GM04504 (cell line): ENCODE measurements around the gene DDX10.

Experiments used
- DNase-seq: peaks from one replicate; pipeline ENCODE4 v3.0.0-alpha.2; 2012; ENCODE audit warnings: low read depth

The DDX10 gene

DNA sequence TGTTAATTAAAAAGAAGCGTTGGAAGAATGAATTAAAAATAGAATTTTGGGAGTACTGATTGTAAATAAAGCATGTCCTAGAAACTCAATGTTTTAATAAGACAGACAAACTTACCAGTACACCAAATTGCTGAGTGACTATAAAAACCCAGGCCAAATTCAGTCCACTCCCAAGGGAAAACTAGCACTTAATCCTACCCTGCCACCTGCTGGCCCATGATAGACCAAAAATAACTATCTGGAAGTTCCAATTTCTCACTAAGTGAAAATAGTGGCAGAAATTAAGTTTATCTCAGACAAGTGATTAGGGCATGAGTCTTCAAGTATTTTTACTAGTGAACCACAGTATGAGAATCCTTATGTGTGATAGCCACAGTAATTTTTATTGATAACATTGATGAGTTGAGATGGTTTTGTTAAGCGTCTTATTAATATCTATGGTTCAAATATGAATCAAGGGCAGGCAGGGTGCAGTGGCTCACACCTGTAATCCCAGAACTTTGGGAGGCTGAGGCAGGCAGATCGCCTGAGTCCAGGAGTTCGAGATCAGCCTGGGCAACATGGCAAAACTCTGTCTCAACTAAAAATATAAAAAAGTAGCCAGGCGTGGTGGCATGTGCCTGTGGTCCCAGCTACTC lies 9.8 kb upstream of the DDX10 start:
- DNase-seq, result no peak

DNA sequence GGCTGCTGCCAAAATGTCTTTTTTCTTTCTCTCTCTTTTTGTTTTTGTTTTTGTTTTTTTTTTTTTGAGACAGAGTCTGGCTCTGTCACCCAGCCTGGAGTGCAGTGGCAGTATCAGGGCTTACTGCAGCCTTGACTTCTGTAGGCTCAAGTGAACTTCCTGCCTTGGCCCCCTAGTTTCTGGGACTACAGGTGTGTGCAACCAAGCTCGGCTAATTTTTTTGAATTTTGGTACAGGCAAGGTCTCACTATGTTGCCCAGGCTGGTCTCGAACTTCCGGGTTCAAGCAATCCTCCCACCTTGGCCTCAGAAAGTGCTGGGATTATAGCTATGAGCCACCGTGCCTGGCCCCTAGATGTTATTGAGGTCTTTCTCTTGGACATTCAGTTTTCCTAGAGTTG lies 2.2 kb upstream of the DDX10 start:
- no peak for DNase-seq

DNA sequence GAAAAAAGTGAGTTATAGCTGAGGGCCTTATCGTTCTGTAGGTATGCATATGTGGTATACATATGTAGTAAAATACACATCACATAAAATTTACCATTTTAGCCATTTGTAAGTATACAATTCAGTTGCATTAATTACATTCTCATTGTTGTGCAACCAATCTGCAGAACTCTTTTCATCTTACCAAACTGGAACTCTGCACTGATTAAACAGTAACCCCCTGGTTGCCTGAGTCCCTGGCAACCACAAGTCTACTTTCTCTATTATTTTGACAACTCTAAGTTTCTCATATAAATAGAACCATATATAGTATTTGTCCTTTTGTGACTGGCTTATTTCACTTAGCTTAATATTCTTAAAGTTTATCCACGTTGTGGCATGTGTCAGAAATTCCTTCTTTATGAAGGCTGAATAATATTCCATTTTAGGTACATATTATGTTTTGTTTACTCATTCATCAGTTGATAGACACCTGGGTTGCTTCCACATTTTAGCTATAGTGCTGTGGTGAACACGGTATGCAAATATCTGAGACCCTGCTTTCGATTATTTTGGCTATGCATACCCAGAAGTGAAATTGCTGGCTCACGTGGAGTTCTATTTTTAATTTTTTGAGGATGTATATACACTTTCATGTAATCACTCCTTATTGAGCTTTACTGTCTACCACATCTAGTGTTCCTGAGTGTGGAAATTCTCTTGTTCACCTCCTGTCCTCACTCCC lies 1.6 kb upstream of the DDX10 start:
- DNase-seq, result no peak

DNA sequence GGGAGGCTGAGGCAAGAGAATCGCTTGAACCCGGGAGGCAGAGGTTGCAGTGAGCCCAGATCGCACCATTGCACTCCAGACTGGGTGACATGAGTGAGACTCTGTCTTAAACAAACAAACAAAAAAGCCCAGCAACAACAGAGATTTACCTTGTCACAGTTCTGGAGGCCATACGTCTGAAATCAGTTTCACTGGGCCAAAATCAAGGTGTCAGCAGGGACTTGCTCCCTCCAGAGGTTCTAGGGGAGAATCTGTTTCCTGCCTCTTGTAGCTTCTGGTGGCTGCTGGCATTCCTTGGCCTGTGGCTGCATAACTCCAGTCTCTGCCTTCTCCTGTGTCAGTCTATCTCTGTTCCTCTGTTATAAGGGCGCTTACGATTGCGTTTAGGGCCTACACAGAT lies 1.5 kb downstream of the DDX10 start:
- DNase-seq, result no peak

- no peak for DNase-seq
Observed at GRCh38 chr11:108669286-108669685, 4.4 kb downstream of the DDX10 start.

DNA sequence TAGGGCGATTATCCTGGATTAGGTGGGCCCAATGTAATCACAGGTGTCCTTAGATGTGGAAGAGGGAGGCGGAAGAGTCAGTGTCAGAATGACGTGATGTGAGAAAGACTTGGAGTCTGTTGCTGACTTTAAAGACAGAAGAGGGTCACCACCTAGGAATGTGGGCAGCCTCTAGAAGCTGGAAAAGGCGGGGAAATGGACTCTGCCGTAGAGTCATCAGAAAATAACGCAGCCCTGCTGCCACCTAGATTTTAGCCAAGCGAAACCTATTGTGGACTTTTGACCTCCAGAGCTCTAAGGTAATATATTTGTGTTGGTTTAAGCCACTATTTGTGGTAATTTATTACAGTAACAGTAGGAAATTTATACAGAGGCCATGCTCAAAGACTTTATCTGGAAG lies 4.8 kb downstream of the DDX10 start:
- DNase-seq, result no peak

DNA sequence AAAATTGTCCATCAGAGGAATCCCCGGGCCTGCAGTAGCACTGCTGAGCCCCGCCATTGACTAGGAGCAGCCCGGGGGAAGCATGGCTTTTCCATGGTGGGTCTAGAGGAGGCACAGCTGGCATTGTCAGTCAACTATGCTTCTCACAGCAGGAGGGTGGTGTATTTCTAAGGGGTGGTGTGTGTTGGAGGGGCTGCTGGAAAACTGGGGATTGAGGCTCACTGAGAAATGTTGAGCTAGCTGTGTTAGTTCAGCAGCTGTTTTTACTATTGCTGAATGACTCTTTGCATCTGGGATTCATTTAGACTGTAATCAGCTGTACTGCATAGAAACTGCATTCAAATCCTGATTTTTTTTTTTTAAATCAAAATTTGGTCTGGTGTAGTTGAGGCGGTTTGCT lies 5.6 kb downstream of the DDX10 start:
- DNase-seq, result no peak

DNA sequence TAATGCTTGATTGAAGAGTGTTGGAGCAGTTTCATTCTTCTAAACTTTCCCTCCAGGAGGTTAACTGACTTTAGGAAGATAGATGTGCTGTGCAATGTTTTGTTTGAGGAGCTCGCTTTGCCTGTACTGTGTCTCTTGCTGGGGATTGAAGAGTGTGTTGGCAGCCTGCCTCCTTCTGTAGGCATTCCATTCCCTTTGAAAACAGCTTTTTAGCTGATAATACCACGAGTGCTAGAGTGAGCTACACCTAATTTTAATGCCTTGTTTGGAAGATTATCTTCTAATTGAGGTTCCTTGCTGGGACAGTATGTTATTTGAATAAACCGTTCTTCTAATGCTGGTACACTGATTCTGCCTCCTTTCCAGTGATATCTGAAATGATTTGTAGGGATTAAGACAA lies 7.2 kb downstream of the DDX10 start:
- no peak for DNase-seq

GRCh38 chr11:108672786-108673185 lies 7.9 kb downstream of the DDX10 start:
- no peak for DNase-seq

GRCh38 chr11:108679045-108679444 lies 14.2 kb downstream of the DDX10 start:
- no peak for DNase-seq

DNA sequence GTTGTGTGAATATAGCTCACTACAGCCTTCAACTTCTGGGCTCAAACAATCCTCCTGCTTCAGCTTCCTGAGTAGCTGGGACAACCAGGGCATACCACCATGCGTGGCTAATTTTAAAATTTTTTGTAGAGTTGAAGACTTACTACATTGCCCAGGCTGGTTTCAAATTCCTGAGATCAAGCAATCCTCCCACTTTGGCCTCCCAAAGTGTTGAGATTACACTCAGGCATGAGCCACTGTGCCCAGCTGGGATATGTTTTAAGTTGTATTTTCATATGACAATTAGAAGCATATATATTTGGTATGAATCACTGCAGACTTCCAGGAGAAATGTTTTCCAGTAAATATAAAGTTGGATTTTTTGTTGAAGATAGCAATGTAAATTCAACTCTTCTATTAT lies 15.4 kb downstream of the DDX10 start:
- DNase-seq, result no peak

GRCh38 chr11:108685419-108686130 lies 20.7 kb downstream of the DDX10 start:
- no peak for DNase-seq

- peak; percentile 30 for DNase-seq
Observed at GRCh38 chr11:108693852-108694251, 29.0 kb downstream of the DDX10 start.

- no peak for DNase-seq
Observed at GRCh38 chr11:108694846-108695245, 30.0 kb downstream of the DDX10 start.

DNA sequence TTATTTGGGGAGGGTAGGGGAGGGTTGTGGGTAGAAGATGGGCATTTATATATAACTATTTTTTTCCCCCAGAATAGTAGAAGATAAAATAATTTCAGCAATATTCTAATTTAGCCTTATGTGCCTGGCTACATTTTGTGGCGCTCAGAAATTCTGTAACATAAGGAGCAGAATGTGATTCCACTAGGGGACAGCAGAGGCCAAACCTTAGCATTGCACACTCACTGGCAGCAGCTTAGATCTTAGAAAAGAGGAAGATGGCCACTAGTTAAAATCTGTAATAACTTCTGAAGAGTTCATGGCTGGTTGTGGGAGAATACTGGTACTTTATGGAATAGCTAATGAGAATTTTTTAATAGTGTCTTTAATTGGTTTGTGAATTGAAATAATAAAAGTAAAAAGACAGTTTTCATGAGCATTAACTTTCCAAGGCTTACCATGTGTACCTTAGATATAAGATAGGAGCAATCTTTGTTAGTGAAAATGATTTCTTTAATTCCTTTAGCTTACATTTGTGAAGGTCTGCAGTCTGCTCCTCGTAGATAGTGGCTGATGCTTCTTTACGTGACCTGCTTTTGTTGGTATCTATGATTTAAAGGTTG lies 33.1 kb downstream of the DDX10 start:
- peak; percentile 57 for DNase-seq

DNA sequence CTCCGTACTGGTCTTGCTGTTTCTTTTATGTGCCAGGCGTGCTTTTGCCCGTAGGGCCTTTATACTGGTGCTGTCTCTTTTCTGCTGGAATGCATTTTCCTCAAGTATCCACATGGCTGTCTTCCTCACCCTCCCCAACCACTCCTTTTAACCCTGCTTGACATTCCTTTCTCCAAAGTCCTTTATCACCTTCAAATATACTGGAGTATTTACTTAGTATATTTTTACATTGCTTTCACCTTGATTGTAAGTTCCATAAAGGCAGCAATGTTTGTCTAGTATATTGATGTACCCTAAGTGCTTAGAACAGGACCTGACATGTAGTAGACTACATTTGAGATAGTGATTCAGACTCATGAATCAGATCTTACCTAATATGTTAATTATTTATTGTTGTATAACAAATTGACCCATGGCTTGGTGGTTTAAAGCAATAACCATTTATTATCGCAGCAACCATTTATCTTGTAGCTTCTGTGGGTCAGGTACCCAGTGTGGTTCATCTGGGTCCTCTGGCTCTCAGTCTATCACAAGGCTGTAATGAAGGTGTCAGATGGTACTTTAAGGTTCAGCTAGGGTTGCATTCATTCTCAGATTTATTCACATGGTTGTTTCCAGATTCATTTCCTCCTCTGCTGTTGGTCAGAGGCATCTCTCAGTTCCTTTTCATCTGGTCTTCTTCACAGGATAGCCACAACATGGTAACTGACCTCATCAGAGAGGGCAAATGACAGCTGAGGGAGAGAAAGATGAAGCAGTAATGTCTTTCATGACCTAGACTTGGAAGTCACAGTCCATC lies 34.2 kb downstream of the DDX10 start:
- no peak for DNase-seq

GRCh38 chr11:108703916-108704315 lies 39.0 kb downstream of the DDX10 start:
- no peak for DNase-seq

- no peak for DNase-seq
Observed at GRCh38 chr11:108705061-108705460, 40.2 kb downstream of the DDX10 start.

DNA sequence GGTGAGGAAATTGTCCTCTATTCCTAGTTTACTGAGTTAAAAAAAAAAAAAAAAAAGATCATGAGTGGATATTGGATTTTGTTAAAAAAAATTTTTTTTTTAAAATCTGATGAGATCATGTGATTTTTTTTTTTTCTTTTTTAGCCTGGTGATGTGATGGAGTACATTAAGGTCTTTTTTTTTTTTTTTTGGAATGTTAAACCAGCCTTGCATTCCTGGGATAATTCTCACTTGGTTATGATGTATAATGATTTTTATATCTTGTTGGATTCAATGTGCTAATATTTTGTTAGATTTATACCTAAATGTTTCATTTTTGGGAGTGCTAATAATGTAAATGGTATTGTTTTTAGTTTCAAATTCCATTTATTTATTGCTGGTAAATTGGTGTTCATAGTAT lies 43.3 kb downstream of the DDX10 start:
- DNase-seq, result no peak

DNA sequence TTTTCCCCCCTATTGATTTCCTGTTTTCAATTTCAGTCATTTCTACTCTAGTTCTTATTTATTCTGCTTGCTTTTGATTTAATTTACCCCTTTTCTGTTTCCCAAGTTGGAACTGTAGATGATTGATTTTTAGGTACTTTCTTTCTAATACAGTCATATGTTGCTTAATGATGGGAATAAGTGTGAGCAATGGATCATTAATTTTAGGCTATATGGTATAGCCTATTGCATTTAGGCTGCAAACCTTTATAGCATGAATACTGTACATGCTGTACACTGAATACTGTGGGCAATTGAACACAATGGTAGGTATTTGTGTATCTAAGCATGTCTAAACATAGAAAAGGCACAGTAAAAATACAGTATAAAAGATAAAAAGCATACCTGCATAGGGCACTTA lies 44.9 kb downstream of the DDX10 start:
- no peak for DNase-seq

DNA sequence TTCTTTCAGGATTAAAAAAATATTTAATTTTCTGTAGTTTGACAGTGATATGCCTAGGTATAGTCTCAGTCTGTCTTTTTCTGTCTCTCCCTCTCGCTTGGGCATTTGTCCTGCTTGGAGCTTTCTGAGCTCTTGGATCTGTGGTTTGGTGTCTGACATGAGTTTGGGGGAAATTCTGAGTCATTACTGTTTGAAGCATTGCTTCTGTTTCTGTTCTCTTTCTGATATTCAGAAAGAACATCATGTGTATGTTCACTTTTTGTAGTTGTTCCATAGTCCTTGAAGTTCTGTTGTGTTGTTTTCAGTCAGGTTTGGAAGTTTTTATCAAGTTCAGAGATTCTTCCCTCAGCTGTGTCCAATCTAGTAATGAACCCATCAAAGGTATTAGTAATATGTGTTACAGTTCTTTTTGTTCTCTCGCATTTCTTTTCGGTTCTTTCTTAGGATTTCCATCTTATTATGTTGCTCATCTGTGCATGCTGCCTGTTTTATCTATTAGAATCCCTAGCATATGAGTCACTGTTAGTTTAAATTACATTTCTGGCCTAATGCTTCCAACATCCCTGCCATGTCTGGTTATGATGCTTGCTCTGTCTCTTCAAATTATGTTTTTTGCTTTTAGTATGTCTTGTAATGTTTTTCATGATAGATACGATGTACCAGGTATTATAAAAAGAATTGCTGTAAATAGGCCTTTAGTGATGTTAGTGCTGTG lies 48.4 kb downstream of the DDX10 start:
- no peak for DNase-seq

DNA sequence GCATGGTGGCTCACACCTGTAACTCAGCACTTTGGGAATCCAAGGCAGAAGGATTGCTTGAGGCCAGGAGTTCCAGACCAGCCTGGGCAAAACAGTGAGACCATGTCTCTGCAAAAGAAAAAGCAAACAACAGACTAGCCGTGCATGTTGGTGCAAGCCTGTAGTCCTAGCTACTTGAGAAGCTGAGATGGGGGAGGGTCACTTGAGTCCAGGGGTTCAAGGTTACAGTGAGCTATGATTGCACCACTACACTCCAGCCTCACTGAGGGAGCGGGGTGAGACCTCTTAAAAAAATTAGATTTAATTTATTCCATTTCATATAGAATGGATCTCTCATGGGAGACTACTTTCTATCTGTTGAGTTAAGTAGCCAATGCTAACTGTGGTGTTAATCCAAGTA lies 50.4 kb downstream of the DDX10 start:
- DNase-seq, result no peak
